ENCODE data around the gene C16orf89. TPM values are rescaled to one million over a fixed set of nuclear protein-coding genes. Genes with fewer than 3 reads are reported as not detected.

The C16orf89 gene
- total RNA-seq, 1 experiment from 2014 or later = 0.49 TPM

- no peak for TF ChIP-seq ZBTB33 (IDR thresholded peaks at IDR 0.05; ENCODE audit: extremely low read depth, insufficient replicate concordance, low read length)
- TF ChIP-seq JUND (IDR thresholded peaks at IDR 0.05) = no peak
- no peak for TF ChIP-seq RAD21 (IDR thresholded peaks at IDR 0.05; ENCODE audit: low read depth)
- TF ChIP-seq EGR1 (IDR thresholded peaks at IDR 0.05; ENCODE audit: low read depth) = no peak
- no peak for TF ChIP-seq ZNF274 (IDR thresholded peaks at IDR 0.05; ENCODE audit: low read depth, low read length)
These were observed 18.8 kb downstream of the C16orf89 start (continued) for GRCh38 chr16:5046914-5047313.

DNA sequence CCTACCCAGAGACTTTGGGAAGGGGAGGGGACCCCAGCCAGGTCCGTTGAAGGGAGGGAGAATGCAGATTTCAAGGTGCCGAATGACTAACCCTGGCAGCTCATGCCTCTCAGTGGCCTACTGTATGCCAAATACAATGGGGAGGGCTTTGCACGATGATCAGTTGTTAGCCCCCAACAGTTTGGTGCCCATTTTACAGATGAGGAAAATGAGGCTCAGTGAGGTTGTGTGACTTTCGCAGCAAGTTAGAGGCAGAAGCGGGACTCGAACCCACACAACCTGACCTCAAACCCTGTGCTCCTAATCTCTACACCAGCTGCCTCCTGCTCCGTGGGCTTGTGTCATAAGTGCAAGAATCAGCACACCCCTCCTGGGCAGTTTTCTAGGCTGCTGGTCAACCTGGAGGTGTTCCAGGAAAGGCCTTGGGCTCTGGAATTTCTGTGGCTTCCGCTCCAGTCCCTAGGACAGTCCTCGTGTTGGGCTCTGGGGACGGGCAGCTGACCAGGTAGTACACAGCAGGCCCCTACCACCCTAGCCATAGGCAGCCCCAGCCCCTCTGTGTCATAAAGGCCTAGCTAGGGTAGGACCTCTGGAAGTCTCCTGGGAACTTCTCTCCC, 20.1 kb downstream of the C16orf89 start:
- ChIA-PET RAD21 (ENCODE audit: low non-redundant PET in 1 of 2, low total read pairs in 2 of 2, uncharacterized antibody in 2 of 2, unreplicated experiment in 2 of 2) (no interaction called here), POLR2A (no interaction called here), CTCF (interaction anchor here (0.8 kb wide), 1 partner anchor 11 kb away, joined by 4 read pairs; no protein-coding TSS in a partner anchor)
- Histone ChIP-seq H3K9me3 (ENCODE audit: control insufficient read depth in 1 of 2, insufficient read depth in 1 of 2, low read depth in 1 of 2, low read length in 2 of 2) (no peaks in the 10 kb centered on the region), H3K27ac (ENCODE audit: low read depth, low read length) (no peak overlapping the region), H3K4me2 (ENCODE audit: low read length) (no peak overlapping the region), H3K4me1 (ENCODE audit: control insufficient read depth in 1 of 2, insufficient read depth in 2 of 2, low read length in 2 of 2) (peaks cover 15 to 27% of the 10 kb centered on the region in 2 experiments), H3K36me3 (ENCODE audit: control insufficient read depth in 1 of 2, insufficient read depth in 2 of 2, low read length in 2 of 2) (no peaks in the 10 kb centered on the region), H3K79me2 (ENCODE audit: insufficient read depth, low read length) (no peaks in the 10 kb centered on the region), H3K27me3 (ENCODE audit: insufficient read depth, low read length) (peaks cover 3% of the 10 kb centered on the region; the same call in 1 of the 2 replicates), H3K4me3 (replicated peaks in 1 of 2; ENCODE audit: low read depth in 1 of 2, low read length in 2 of 2) (no peak overlapping the region), H4K20me1 (ENCODE audit: insufficient read depth) (no peaks in the 10 kb centered on the region), H3K9ac (ENCODE audit: low read length) (no peak overlapping the region), H2AFZ (ENCODE audit: low read depth, low read length, poor library complexity, severe bottlenecking) (no peak overlapping the region), H3K9me2 (ENCODE audit: insufficient read depth) (no peaks in the 10 kb centered on the region)
- DNase-seq (ENCODE audit: low read depth, low spot score) = no peak
- no TSS peak for BruUV-seq (replicated peaks)
- TF ChIP-seq FOSL1 (IDR thresholded peaks at IDR 0.05; ENCODE audit: low read depth) (no peak), ZFX (IDR thresholded peaks at IDR 0.05) (no peak), SIN3A (IDR thresholded peaks at IDR 0.05; ENCODE audit: low read depth) (no peak), ZBTB33 (IDR thresholded peaks at IDR 0.05; ENCODE audit: extremely low read depth, insufficient replicate concordance, low read length) (no peak), EZH2phosphoT487 (IDR thresholded peaks at IDR 0.05; ENCODE audit: borderline replicate concordance) (no peak), ELF1 (IDR thresholded peaks at IDR 0.05; ENCODE audit: borderline replicate concordance, low read depth) (no peak), TCF7L2 (IDR thresholded peaks at IDR 0.05; ENCODE audit: borderline replicate concordance, extremely low read depth, insufficient read depth, insufficient read length) (no peak), SRF (IDR thresholded peaks at IDR 0.05; ENCODE audit: low read depth) (no peak), POLR2A (IDR thresholded peaks at IDR 0.05; ENCODE audit: borderline replicate concordance, extremely low read depth, insufficient read depth, insufficient read length) (no peak), POLR2AphosphoS5 (IDR thresholded peaks at IDR 0.05; ENCODE audit: low read depth, low read length) (no peak), YY1 (IDR thresholded peaks at IDR 0.05; ENCODE audit: extremely low read depth, insufficient replicate concordance, low read depth, low read length) (no peak), MAX (IDR thresholded peaks at IDR 0.05) (no peak), ZNF274 (IDR thresholded peaks at IDR 0.05; ENCODE audit: low read depth, low read length) (no peak), EZH2 (IDR thresholded peaks at IDR 0.05) (no peak)
- TF ChIP-seq, protein P1, sequence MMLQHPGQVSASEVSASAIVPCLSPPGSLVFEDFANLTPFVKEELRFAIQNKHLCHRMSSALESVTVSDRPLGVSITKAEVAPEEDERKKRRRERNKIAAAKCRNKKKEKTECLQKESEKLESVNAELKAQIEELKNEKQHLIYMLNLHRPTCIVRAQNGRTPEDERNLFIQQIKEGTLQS (IDR thresholded peaks at IDR 0.05) = no peak
- TF ChIP-seq, protein P2, sequence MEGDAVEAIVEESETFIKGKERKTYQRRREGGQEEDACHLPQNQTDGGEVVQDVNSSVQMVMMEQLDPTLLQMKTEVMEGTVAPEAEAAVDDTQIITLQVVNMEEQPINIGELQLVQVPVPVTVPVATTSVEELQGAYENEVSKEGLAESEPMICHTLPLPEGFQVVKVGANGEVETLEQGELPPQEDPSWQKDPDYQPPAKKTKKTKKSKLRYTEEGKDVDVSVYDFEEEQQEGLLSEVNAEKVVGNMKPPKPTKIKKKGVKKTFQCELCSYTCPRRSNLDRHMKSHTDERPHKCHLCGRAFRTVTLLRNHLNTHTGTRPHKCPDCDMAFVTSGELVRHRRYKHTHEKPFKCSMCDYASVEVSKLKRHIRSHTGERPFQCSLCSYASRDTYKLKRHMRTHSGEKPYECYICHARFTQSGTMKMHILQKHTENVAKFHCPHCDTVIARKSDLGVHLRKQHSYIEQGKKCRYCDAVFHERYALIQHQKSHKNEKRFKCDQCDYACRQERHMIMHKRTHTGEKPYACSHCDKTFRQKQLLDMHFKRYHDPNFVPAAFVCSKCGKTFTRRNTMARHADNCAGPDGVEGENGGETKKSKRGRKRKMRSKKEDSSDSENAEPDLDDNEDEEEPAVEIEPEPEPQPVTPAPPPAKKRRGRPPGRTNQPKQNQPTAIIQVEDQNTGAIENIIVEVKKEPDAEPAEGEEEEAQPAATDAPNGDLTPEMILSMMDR (IDR thresholded peaks at IDR 0.05 in 2 of 3, conservative IDR thresholded peaks at IDR 0.05 in 1 of 3; ENCODE audit: borderline replicate concordance in 1 of 3, insufficient read depth in 1 of 3, low read depth in 2 of 3, low read length in 2 of 3) = no peak
- no peak for ATAC-seq
- intact Hi-C loops (cut with micrococcal nuclease) = no loop called here
